HG02981 (cell line): ENCODE data around the gene FTCD.
"Not testable (repeated sequence)": the region's sequence is repeated elsewhere in the genome, so short reads cannot be mapped to it uniquely, and the experiment has no call there.

ENCODE experiments used
- ATAC-seq: cut with Tn5 transposase; IDR thresholded peaks from one replicate; pipeline ENCODE4 v1.9.1; 2021; ENCODE audit warnings: mild to moderate bottlenecking, moderate library complexity; ENCODE audit not compliant: unreplicated experiment

Gene FTCD

DNA sequence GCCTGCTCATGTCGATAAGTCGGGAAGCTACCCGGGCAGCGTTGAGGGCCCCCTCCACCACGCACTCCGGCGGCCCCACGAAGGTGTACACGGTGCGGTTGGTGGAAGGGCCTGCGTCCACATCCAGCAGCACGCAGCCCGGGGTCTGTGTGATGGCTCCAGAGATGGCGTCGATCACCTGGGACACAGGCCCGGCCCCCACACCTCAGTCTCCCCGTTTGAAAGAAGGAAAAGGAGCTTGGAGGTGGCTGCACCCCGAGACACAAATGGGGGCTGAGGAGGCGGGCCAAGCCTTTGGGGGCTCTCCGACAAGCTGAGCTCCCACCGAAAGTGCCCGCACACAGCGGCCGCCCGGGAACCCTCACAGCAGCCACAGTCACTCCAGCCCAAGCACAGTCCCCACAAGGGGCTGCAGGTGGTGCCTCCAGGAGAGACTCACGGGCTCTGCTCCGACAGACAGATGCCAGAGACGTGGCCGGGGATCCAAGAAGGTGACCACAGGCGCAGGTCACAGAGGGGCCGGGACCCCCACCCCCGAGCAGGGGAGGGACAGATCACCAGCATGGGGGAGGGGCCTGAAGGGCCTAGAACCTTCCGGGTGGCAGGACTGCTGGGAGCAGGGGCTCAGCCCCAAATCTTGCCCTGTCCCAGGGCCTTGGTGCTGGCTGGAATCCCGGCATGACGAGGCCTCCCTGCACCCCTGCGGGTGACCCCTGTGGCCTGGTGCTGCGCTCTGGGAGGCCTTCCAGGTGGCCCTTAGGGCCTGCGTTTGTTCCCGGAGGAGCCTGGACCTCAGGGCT lies 1.0 kb downstream of the FTCD start:
- ATAC-seq: no peak

DNA sequence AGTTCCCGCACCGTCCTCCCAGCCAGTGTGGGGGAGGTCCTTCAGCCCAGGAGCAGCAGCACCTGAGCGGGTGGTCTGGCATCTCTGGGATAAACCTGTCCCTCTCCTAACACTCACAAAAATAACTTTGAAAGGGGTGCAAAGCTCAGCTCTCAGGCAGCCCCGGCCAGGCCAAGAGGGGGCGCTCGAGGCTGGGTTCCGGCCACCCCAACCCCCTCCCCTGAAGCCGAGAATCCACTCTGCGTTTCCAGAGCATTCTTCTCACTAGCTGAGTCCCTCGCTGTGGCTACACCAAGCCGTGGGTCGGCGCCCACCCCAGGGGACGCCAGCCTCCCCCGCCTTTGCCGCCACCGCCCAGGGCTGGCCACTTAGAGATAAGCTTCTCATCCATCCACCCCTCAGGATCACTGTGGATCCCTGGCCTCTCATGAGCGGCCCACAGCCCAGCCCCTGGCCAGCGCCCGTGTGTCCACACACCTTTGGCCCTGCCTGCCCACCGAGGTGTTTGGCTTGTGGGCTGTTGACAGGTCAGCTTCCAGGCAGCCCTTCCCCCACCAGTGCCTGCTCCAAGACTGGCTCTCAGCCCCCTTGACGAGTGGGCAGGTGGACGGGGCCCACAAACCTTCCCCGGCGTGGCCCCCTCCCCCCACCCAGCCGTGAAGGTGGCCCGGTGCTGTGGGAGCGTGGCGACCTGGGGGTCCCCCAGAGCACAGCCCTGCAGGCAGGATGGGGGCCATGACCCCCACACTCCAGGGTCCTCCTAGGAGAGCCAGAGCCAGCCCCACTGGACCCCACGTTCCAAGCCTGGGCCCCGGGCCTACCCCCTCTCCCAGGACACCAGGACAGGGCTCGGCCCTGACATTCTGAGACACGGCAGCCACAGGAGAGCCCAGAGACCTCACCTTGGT lies 1.9 kb downstream of the FTCD start:
- no peak for ATAC-seq

DNA sequence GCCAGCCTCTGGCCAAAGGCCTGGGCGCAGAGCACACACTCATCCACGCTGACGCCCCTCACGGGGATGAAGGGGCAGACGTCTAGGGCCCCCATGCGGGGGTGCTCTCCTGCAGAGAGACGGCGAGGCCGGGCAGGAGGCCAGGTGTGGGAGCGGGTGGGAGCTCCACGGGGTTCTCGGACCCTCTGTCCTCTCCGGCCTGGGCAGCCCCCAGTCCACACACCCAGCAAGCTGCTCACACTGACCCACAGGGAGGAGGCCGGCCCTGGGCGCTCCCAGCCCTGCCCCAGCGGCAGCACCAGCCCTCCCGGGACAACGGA lies 2.5 kb downstream of the FTCD start:
- ATAC-seq: no peak

DNA sequence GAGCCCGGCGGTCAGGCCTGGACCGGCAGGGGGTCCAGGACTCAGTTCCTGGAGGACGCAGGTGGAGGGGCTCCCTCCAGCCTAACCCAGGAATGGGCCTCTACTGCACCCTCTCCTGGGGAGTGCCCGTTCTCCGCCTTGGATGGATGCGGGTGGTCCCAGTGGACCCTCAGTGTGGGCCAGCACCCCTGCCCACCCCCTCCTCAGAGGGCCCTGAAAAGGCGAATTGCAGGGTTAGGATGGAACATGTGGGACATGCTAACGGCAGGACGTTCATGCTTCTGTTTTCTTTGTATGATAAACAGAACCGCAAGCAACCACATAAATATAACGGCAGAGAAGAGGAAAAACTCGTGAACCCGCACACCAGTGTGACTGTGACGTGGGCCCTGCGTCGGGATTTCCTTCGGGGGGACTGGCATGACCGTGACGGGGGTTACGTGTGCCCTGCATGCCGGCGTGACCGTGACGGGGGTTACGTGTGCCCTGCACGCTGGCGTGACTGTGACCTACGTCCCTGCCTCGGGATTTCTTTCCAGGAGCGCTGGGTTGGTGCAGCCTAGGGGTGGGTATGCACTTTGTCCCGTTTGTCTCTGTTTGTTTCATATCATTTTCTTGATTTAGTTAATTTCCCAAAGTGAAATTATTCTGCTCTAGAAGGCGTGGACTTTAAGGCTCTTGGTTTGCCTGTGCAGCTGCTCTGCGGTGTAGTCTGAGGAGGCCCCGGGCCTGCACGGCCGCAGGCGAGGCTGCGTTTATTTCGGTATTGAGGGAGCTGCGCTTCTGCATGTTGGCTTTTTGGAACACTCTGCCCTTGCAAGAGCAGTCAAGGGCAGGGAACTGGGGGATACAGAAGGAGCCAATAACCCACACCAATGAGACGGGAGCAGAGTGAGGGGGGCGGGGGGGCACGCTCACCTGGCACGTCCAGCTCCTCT lies 3.1 kb downstream of the FTCD start:
- ATAC-seq: no peak

DNA sequence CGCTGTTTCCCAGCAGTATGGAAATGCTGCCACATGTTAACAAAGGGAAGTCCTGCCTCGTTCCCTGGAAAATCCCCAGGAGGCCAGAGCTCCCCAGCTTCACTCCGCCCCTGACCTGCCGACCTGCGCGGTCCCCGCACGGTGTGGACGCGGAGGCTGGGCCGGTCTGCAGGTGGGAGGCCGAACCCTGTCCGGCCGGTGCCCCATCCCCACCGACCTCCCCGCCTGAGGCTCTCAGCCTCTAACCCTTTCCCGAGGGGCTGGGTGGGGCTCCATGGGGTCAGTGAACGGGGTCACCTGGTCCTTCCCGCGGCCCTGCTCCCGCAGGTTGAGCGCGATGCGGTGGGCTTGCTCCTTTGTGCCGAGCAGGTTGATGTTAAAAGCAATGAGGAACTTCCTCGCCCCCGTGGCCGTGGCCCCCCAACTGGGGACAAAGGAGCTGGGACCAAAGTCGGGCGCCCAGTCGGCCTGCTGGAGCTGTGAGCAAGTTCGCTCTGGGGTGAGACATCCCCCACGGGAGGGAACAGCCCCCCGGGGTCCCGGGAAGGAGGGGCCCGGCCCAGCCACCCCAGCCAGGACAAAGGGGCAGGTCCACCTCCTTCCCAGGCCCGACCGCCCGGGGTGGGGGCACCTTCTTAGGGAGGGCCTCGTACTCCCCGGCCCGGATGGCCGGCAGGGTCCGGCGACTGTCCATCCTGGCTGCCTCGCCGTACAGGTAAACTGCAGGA lies 4.0 kb downstream of the FTCD start:
- no peak for ATAC-seq

DNA sequence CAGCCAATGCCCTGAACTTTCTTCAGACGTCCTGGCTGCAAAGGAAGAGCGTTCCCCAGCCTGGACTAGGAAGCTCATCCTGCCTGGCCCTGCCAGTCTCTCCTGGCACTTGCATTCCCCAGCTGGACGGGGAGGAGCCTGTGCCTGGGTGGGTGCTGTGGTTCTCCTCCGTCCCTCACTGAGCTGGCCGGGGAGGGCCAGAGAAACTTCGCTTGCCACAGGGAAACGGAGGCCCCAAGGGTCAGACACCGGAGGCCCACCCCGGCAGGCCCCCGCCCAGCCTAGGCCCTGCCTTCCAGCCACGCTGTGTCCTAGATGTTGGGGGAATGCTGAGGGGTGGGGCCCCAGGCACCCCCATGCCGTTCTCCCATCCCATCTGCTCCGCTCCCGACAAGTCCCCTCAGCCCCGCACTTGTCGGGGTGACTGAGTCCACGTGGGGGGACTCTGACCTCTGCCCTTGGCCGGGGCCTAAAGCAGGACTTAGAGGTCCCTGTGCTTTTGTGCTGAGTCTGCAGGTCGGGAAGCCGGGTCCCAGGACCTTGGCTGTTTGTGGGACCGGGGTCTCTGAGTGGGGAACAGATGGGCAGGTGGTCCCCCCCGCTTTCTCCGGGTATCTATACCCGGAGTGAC lies 4.8 kb downstream of the FTCD start:
- no peak for ATAC-seq

DNA sequence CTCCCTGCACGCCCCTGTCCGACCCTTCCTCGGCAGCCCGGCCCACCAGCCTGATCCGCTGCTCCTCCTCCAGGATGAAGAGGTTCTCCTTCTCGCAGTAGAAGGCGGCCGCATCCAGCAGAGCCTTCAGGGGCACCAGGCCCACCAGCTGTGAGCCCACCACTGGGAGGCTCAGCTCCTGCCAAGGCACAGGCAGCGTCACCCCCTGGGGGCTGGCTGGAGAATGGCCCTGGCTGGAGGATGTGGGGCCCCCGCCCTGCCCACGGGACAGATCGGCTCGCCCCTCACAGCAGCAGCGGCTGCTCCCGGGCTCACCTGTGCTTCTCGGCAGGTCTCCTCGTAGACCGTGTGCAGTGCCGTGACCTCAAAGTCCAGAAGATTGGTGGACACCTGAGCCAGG lies 5.3 kb downstream of the FTCD start:
- no peak for ATAC-seq

DNA sequence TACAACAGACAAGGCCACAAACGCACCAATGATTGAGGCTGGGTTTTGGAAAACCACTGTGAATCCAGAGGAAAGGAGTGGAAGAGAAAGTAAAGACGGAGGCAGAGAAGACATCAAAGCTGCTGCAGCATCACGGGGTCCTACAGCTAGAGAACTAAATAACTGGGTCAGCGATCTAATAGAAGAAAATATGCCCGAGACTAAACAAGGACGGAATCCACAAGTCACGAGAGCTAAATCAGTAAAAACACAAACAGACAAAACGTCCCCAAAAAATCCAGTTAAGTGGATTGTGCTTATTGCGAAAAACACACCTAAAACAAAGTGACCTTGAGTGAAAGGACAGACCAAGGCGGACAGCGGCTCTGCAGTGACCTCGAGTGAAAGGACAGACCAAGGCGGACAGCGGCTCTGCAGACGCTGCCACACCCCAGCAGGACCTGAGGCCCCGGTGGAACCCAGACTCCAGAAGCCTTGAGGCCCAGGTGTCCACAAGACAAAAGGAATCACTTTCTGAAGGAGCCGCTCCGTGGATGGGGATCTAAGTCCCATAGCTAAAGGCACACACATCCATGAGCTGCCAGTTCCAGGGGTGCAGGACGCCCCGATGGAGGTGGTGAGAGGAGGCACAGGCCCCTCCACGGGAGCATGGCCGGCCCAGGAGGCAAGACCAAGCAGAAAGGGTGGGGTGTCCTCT lies 6.0 kb downstream of the FTCD start:
- ATAC-seq: no peak

DNA sequence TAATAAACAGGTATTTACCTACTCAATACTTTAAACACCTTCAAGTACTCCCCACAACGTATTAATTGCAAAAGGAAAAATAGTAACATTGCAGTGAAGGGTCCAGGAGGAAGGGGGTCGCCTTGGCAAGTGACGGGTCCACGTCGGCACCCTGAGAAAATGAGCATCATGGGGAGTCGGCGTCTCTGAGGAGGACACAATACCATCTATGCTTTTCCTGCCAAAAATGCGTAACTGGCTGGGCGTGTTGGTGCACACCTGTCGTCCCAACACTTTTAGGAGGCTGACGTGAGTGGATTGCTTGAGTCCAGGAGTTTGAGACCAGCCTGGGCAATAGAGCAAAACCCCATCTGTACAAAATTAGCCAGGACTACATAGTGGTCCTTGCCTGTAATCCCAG lies 7.3 kb downstream of the FTCD start:
- no peak for ATAC-seq

DNA sequence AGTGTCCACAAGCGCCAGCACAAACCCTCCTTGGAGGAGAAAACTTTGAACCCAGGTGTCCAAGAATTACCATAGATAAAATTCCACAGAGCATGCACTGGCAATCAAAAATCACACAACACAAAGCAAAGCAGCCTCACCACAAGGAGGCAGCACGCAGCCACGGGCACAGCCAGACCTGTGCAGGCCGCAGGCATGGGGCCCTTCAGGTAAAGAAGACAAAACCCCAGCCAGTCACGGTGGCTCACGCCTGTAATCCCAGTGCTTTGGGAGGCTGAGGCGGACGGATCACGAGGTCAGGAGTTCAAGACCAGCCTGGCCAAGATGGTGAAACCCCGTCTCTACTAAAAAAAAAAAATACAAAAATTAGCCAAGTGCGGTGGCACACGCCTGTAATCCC lies 8.0 kb downstream of the FTCD start:
- ATAC-seq: not testable (repeated sequence)

DNA sequence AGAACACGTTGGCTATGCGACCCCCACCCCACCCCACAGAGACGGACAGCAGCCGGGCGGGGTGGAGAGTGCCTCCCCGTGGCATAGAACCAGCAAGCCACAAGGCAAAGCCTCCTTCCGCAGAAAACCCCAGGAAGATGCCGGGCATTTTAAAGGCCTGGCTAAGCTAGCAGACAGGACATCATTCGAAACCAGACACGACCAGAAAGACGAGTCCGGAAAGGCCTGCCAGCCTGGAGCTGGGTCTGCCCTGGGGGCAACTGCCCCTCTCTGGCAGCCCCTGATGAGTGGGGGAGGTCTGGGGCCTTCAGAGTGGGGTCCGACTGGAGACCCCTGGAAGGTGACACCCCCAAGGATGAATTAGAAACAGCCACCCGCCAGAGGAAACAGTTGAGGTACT lies 8.5 kb downstream of the FTCD start:
- ATAC-seq: no peak

DNA sequence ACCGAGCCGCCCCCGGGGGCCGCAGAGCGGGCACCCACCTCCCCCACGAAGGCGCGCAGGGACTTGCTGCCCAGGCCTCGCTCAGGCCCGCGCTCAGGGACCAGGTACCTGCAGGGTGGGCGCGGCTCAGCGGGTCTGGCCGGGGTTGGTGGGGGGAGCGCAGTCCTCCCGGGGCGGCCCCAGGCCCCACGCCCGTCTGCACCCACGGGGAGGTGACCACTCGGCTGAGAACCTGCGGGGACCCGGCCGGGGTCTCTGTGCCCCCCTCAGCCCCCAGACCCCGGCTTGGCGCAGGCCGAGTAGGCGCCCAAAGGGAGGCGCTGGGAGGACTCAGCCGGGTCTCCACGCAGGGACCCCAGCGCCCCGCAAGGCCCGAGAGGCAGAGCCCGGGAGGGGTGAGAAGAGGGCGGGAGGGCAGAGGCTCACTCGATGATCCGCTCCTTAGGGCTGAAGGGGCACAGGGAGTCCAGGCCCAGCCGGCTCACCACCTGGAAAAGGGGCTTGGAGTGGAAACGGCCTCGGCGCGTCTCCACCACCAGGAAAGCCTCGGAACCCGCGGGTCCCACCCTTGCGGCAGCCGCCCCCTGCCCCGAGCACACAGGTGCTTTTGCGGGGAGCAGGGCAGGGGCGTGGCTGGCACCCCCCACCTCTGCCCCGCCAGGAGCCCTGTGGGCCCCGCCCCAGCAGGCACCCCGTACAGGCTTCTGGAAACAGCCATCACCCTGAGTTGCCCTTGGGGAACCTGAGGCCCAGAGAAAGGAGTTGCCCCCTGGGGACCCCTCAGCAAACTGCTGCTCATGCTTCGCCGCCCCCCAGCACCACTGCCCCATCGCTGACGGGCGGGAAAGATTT lies 9.3 kb downstream of the FTCD start:
- ATAC-seq: no peak

DNA sequence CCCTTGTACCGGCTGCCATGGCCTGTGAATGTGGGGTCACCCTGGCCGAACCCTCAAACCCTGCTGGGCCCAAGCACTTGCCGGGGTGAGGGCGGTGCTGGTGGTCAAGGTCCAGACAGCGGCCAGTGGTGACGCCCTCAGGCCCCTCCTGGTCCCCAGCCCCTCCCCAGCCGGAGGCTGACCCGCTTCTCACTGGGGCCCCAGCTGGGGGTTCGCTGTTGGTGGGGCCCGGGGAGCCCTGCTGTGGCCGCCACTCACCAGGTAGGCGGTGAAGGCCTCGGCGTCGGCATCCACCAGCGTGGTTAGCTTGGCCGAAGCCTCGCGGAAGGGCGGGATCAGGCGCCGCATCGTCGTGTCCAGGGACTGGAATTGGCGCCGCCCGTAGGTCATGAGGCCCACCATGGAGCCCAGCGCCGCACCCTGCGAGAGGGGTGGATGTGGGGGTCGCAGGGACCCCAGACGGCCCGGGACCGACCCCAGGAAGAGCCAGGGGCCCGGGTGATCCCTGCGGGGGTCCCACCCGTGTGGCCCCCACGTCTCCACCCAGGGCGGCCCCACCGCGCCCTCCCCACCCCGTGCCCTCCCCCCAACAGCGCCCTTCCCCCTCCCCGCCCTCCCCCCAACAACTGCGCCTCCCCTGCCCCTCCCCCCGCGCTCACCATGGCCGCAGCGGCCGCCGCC lies 10.1 kb downstream of the FTCD start:
- no peak for ATAC-seq

DNA sequence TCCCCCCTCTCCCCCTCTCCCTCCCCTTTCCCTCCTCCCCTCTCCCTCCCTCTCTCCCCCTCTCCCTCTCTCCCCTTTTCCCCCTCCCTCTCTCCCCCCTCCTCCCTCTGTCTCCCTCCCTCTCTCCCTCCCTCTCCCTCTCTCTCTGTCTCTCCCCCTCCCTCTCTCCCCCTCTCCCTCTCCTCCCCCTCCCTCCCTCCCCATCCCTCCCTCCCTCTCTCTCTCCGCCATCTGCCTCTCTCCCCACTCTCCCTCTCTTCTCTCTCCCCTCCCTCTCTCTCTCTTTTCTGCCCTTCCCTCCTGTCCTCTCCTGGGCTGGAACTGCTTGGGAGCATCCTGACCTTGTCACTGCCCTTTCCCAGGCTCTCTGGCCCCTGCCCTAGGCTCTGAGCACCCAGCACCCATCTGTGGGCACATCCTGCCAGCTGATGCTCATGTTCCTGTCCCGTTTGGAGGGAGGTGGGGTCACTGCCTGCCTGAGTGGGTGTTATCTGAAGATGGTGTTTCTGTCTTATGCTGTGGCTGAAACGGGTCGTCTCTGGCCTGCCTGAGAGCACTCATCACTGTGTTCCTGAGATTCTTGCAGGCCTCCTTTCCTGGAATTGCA lies 10.8 kb downstream of the FTCD start:
- ATAC-seq: no peak

DNA sequence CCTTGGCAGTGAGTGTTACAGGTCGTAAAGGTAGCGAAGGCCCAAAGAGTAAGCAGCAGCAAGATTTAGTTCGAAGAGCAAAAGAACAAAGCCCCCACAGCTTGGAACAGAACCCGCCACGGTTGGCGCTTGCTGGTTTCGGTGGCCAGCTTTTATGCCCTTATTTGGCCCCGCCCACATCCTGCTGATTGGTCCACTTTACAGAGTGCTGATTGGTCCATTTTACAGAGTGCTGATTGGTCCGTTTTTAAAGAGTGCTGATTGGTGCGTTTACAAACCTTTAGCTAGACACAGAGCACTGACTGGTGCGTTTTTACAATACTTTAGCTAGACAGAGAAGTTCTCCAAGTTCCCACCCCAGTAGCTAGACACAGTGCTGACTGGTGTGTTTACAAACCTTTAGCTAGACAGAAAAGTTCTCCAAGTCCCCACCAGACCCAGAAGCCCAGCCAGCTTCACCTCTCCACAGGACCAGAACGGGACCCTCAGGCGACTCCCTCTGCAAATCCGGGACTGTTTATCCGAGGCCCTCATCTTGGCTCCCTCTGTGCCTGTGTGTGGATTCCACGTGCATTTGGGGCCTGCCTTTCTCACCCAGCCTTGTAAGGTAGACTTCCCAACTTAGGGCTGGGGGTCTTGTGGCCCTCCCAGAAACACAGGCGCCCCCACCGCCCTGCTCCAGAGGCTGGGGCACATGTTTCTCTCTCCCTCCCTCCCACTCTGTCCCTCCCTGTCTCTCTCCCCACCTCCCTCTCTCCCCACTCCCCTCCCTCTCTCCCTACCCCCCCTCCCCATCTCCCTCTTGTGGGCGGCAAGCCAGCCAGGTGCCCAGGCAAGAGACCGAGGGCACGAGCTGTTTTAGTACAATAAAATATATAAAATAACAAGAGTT lies 12.6 kb downstream of the FTCD start:
- ATAC-seq: no peak

DNA sequence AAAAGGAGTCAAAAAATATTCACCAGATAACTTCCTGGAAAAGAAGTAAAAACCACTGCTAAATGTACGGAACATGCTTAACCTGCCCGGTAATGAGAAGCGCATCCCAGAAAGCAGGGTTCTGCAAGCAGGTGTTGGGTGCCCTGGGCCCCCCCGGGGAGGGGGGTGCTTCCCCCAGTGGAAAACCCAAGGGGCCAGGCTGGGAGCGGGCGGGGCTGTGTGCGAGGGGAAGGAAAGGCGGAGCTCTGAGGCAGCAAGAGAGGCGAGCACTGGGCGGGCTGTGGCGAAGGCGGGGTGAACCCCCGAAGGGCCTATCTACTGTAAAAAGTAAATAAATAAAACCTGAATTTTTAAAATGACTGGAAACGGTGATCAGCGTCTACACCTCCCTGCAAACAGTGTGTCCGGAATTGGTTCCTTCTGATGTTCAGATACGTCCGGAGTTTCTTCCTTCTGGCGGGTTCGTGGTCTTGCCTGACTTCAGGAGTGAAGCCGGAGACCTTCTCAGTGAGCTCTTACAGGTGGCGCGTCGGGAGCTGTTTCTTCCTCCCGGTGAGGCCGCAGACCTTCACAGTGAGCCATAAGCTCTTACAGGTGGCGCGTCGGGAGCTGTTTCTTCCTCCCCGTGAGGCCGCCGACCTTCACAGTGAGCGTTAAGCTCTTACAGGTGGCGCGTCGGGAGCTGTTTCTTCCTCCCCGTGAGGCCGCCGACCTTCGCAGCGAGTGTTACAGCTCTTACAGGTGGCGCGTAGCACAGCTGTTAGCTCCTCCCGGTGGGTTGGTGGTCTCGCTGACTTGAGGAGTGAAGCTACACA lies 13.4 kb downstream of the FTCD start:
- ATAC-seq: no peak
